ENCODE measurements around the gene SERPINA7. TPM values are rescaled to one million over a fixed set of nuclear protein-coding genes. Genes with fewer than 3 reads are reported as not detected.

Gene SERPINA7
- total and polyA plus RNA-seq, 2 of the 8 experiments (the other 6 are each of a cell fraction or from before 2014, with no cell fraction given) = not detected

DNA sequence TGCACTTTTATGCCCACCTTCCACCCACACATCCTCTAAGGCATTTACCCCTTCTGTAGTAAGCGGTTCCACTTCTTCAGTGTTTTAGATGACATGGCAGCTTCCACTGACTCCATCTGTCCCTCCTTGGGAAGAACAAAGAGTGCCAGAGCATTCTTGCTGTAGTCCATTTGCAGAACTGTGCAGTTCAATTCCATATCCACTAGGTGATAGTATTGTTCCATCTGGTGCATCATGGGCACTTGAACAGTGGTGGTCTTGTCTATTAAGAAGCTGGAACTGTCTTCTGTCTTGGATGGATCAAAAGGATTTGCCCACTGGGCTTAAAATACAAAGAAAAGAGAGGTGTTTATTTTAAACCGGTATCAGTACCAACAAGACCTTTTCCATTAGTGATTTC is 3.5 kb downstream of the SERPINA7 start (continued):
- TF ChIP-seq, protein P1, sequence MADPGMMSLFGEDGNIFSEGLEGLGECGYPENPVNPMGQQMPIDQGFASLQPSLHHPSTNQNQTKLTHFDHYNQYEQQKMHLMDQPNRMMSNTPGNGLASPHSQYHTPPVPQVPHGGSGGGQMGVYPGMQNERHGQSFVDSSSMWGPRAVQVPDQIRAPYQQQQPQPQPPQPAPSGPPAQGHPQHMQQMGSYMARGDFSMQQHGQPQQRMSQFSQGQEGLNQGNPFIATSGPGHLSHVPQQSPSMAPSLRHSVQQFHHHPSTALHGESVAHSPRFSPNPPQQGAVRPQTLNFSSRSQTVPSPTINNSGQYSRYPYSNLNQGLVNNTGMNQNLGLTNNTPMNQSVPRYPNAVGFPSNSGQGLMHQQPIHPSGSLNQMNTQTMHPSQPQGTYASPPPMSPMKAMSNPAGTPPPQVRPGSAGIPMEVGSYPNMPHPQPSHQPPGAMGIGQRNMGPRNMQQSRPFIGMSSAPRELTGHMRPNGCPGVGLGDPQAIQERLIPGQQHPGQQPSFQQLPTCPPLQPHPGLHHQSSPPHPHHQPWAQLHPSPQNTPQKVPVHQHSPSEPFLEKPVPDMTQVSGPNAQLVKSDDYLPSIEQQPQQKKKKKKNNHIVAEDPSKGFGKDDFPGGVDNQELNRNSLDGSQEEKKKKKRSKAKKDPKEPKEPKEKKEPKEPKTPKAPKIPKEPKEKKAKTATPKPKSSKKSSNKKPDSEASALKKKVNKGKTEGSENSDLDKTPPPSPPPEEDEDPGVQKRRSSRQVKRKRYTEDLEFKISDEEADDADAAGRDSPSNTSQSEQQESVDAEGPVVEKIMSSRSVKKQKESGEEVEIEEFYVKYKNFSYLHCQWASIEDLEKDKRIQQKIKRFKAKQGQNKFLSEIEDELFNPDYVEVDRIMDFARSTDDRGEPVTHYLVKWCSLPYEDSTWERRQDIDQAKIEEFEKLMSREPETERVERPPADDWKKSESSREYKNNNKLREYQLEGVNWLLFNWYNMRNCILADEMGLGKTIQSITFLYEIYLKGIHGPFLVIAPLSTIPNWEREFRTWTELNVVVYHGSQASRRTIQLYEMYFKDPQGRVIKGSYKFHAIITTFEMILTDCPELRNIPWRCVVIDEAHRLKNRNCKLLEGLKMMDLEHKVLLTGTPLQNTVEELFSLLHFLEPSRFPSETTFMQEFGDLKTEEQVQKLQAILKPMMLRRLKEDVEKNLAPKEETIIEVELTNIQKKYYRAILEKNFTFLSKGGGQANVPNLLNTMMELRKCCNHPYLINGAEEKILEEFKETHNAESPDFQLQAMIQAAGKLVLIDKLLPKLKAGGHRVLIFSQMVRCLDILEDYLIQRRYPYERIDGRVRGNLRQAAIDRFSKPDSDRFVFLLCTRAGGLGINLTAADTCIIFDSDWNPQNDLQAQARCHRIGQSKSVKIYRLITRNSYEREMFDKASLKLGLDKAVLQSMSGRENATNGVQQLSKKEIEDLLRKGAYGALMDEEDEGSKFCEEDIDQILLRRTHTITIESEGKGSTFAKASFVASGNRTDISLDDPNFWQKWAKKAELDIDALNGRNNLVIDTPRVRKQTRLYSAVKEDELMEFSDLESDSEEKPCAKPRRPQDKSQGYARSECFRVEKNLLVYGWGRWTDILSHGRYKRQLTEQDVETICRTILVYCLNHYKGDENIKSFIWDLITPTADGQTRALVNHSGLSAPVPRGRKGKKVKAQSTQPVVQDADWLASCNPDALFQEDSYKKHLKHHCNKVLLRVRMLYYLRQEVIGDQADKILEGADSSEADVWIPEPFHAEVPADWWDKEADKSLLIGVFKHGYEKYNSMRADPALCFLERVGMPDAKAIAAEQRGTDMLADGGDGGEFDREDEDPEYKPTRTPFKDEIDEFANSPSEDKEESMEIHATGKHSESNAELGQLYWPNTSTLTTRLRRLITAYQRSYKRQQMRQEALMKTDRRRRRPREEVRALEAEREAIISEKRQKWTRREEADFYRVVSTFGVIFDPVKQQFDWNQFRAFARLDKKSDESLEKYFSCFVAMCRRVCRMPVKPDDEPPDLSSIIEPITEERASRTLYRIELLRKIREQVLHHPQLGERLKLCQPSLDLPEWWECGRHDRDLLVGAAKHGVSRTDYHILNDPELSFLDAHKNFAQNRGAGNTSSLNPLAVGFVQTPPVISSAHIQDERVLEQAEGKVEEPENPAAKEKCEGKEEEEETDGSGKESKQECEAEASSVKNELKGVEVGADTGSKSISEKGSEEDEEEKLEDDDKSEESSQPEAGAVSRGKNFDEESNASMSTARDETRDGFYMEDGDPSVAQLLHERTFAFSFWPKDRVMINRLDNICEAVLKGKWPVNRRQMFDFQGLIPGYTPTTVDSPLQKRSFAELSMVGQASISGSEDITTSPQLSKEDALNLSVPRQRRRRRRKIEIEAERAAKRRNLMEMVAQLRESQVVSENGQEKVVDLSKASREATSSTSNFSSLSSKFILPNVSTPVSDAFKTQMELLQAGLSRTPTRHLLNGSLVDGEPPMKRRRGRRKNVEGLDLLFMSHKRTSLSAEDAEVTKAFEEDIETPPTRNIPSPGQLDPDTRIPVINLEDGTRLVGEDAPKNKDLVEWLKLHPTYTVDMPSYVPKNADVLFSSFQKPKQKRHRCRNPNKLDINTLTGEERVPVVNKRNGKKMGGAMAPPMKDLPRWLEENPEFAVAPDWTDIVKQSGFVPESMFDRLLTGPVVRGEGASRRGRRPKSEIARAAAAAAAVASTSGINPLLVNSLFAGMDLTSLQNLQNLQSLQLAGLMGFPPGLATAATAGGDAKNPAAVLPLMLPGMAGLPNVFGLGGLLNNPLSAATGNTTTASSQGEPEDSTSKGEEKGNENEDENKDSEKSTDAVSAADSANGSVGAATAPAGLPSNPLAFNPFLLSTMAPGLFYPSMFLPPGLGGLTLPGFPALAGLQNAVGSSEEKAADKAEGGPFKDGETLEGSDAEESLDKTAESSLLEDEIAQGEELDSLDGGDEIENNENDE (IDR thresholded peaks at IDR 0.05; ENCODE audit: insufficient replicate concordance, low read length) = no peak
- TF ChIP-seq NANOG (IDR thresholded peaks at IDR 0.05; ENCODE audit: insufficient read depth, low read depth, low read length, poor library complexity, severe bottlenecking) (no peak), ZNF274 (IDR thresholded peaks at IDR 0.05; ENCODE audit: borderline replicate concordance, extremely low read depth, low read length) (no peak)
